Measurements from ENCODE around the gene TRAF3.

- TF ChIP-seq, protein P1, sequence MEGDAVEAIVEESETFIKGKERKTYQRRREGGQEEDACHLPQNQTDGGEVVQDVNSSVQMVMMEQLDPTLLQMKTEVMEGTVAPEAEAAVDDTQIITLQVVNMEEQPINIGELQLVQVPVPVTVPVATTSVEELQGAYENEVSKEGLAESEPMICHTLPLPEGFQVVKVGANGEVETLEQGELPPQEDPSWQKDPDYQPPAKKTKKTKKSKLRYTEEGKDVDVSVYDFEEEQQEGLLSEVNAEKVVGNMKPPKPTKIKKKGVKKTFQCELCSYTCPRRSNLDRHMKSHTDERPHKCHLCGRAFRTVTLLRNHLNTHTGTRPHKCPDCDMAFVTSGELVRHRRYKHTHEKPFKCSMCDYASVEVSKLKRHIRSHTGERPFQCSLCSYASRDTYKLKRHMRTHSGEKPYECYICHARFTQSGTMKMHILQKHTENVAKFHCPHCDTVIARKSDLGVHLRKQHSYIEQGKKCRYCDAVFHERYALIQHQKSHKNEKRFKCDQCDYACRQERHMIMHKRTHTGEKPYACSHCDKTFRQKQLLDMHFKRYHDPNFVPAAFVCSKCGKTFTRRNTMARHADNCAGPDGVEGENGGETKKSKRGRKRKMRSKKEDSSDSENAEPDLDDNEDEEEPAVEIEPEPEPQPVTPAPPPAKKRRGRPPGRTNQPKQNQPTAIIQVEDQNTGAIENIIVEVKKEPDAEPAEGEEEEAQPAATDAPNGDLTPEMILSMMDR (conservative IDR thresholded peaks at IDR 0.05 in 1 of 2, IDR thresholded peaks at IDR 0.05 in 1 of 2; ENCODE audit: extremely low read depth in 1 of 2, insufficient read depth in 1 of 2, low read depth in 1 of 2, low read length in 2 of 2): no peak
- TF ChIP-seq EZH2 (IDR thresholded peaks at IDR 0.05; ENCODE audit: borderline replicate concordance, low read length): no peak
These were observed 94.8 kb downstream of the TRAF3 start for GRCh38 chr14:102872020-102872419.
